Prostate gland (tissue), 2 donors: ENCODE data around the gene DMRTB1. TPM values are rescaled to one million over a fixed set of nuclear protein-coding genes. Genes with fewer than 3 reads are reported as not detected.

Experiments used
- DNase-seq: peaks from one replicate; pipeline ENCODE4 v3.0.0-alpha.2; 2019; ENCODE audit warnings: low spot score
- H3K27ac ChIP-seq, 2 donors: fragments of 200-600 bp; sonication (generic); 2 replicates each; pipeline ENCODE4 v1.5.1; 2017 to 2019
- H3K27me3 ChIP-seq: fragments of 200-600 bp; sonication (generic); replicated peaks from 2 replicates; pipeline ENCODE4 v1.5.1; 2019; ENCODE audit not compliant: insufficient read depth
- H3K36me3 ChIP-seq, 2 donors: fragments of 200-600 bp; sonication (generic); 1 replicate in 1 of 2; 2 replicates in 1 of 2; pipeline versions ENCODE4 v1.5.1 to v1.8.1; 2017 to 2019
- H3K4me1 ChIP-seq: fragments of 200-600 bp; sonication (generic); replicated peaks from 2 replicates; pipeline ENCODE4 v1.5.1; 2019
- H3K4me3 ChIP-seq, 2 donors: fragments of 200-600 bp; sonication (generic); 2 replicates each; pipeline ENCODE4 v1.5.1; 2017 to 2019
- H3K9me3 ChIP-seq: fragments of 200-600 bp; sonication (generic); 2 replicates; pipeline ENCODE4 v1.5.1; 2017
- POLR2A ChIP-seq: fragments of 450-650 bp; IDR thresholded peaks from one replicate; pipeline ENCODE4 v1.6.1; 2016; ENCODE audit warnings: antibody characterized with exemption, mild to moderate bottlenecking
- POLR2AphosphoS5 ChIP-seq: sonication (generic); formaldehyde crosslinking; IDR thresholded peaks from one replicate; pipeline ENCODE4 v1.6.1; 2017; ENCODE audit warnings: antibody characterized with exemption
- WGBS: methylation state at CpG from one replicate; pipeline ENCODE4 v1.1.5; 2018; 5-methylcytosine and 5-hydroxymethylcytosine counted together
- intact Hi-C: fragments of 100-400 bp; cut with DNase I; formaldehyde crosslinking; loops from one replicate; pipeline ENCODE4 v1.14.2; 2022
- total RNA-seq, 2 donors: library from RNA; depleted of rRNA; stranded (reverse); fragments of >200 nt; gene quantifications; one replicate each; pipeline ENCODE4 v1.1.0, GENCODE V29; 2016
- TF ChIP-seq, protein P1 (sequence below), 4 experiments: fragments of 200-600 bp in 2 of 4; fragments of 450-650 bp in 2 of 4; sonication (generic) in 2 of 4; IDR thresholded peaks; 1 replicate in 3 of 4; 2 replicates in 1 of 4; pipeline ENCODE4 v1.5.1; 2016 to 2019; ENCODE audit warnings: antibody characterized with exemption in 4 of 4, mild to moderate bottlenecking in 2 of 4, moderate library complexity in 2 of 4

Gene DMRTB1
- total RNA-seq, 2 donors from 2014 or later: 14.3 TPM; not detected in 1

DNA sequence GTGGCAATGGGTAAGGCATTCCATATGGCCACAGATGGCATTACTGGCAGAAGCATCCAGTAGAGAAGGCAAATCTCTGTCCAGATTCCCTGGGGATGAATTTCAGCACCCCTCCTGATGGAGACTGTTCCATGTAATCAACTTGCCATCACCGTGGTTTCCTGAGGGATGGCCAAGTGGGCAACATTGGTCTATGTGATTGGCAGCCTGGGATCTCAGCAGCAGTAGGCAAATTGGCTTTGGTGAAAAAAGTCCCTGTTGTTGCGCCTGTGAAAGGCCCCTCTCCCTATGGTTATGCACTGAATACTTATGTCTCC lies 19.3 kb downstream of the DMRTB1 start:
- Histone ChIP-seq H3K9me3 (no peaks in the 10 kb centered on the region), H3K4me1 (no peaks in the 10 kb centered on the region), H3K36me3 (no peaks in the 10 kb centered on the region), H3K4me3 (no peak overlapping the region), H3K27ac (no peak overlapping the region), H3K27me3 (no peaks in the 10 kb centered on the region)
- 93% methylated on average over 2 of the region's 2 CpGs for WGBS
- intact Hi-C loops: no loop called here
- DNase-seq: no peak
- TF ChIP-seq POLR2A: no peak
- TF ChIP-seq POLR2AphosphoS5: no peak
- TF ChIP-seq, protein P1, sequence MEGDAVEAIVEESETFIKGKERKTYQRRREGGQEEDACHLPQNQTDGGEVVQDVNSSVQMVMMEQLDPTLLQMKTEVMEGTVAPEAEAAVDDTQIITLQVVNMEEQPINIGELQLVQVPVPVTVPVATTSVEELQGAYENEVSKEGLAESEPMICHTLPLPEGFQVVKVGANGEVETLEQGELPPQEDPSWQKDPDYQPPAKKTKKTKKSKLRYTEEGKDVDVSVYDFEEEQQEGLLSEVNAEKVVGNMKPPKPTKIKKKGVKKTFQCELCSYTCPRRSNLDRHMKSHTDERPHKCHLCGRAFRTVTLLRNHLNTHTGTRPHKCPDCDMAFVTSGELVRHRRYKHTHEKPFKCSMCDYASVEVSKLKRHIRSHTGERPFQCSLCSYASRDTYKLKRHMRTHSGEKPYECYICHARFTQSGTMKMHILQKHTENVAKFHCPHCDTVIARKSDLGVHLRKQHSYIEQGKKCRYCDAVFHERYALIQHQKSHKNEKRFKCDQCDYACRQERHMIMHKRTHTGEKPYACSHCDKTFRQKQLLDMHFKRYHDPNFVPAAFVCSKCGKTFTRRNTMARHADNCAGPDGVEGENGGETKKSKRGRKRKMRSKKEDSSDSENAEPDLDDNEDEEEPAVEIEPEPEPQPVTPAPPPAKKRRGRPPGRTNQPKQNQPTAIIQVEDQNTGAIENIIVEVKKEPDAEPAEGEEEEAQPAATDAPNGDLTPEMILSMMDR (IDR thresholded peaks at IDR 0.05): no peak

DNA sequence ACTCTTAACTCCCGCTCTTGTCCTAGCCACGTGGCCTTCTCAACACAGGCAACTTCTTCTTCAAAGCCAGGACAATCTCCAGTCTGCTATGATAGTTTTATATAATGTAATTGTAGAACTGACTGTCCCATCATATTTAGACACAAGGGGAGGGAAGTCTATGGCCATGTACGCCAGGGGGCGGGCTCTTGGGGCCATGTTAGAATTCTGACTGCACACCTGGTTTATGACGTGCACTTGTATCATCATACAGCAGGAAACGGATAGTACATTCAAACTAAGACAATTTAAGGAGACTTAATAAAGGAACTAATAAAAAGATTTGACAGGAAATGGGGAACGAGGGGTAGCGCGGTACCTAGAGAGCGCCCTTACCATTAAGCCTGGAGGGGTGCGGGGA lies 21.5 kb downstream of the DMRTB1 start:
- DNase-seq: no peak
- Histone ChIP-seq H3K36me3 (no peaks in the 10 kb centered on the region), H3K4me3 (no peak overlapping the region), H3K27me3 (no peaks in the 10 kb centered on the region), H3K4me1 (no peaks in the 10 kb centered on the region), H3K9me3 (no peaks in the 10 kb centered on the region), H3K27ac (no peak overlapping the region)
- 88% methylated on average over 11 of the region's 11 CpGs for WGBS
- TF ChIP-seq, protein P1 (IDR thresholded peaks at IDR 0.05): no peak
- TF ChIP-seq POLR2A (no peak), POLR2AphosphoS5 (no peak)
- intact Hi-C loops: loop anchor here (10.0 kb wide), 1 partner anchor 354 kb away; the partner anchor contains the start of gene NDC1

DNA sequence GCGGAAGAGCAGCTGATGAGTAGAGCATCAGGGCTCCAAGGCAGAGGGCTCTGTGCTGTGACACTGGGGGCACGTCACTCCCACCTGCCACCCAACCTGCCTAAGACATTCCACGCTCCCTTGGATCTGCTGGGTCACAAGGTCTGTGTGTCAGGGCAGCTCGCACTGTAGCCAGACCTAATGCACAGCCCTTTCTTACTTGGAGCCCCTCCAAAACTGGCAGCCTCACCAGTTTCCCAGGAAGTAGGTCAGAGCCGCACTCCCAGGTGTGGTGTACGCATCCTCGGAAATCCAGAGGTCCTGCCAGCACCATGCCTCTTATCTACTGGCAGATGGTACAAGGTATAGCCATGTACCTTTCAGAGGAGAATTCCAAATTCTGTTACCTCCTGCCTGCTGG lies 22.3 kb downstream of the DMRTB1 start:
- 98% methylated on average over 7 of the region's 7 CpGs for WGBS
- no peak for DNase-seq
- TF ChIP-seq POLR2AphosphoS5 (no peak), POLR2A (no peak)
- TF ChIP-seq, protein P1 (IDR thresholded peaks at IDR 0.05): no peak
- H3K27me3 ChIP-seq: no peaks in the 10 kb centered on the region
- H3K4me3 ChIP-seq: no peak overlapping the region
- H3K4me1 ChIP-seq: no peaks in the 10 kb centered on the region
- no peaks in the 10 kb centered on the region for H3K9me3 ChIP-seq
- no peak overlapping the region for H3K27ac ChIP-seq
- intact Hi-C loops: loop anchor here (10.0 kb wide), 1 partner anchor 353 kb away; the partner anchor contains the start of gene NDC1
- H3K36me3 ChIP-seq: no peaks in the 10 kb centered on the region

DNA sequence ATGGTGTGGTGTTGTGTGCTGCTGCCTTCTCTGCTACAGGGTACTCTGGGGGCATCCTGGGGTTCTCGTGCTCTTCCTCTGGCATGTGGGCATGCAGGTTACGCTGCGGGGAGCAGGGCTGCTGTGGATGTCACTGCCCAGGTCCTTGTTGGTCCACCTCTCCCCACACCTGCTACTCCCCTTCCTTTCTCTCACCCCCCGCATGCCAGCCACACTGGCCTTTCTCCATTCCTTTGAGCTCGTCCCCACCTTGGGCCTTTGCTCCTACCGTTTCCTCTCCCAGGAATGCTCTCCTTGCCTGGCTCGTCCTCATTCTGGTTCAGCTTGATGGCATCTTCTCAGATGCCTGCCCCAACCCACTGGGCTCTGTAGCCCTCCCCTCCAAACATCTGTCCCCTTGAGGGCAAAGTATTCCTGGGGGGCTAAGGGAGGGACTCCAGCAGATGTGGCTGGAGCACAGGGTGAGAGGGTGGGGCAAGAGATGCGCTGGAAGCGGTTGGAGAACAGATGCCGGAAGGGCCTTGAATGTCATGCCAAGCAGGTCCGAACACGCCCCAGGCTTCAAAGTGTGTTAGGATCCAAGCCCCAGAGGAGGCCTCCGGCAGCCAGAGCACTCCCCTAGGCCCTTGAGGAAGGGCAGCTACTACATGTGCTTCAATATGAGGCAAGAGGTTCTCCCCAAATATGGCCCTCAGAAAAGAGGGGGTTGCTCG lies 23.4 kb downstream of the DMRTB1 start:
- H3K27me3 ChIP-seq: no peaks in the 10 kb centered on the region
- H3K4me3 ChIP-seq: no peak overlapping the region
- no peak overlapping the region for H3K27ac ChIP-seq
- no peak for TF ChIP-seq POLR2A
- TF ChIP-seq, protein P1 (IDR thresholded peaks at IDR 0.05): no peak
- TF ChIP-seq POLR2AphosphoS5: no peak
- H3K9me3 ChIP-seq: no peaks in the 10 kb centered on the region
- no peaks in the 10 kb centered on the region for H3K4me1 ChIP-seq
- no peak for DNase-seq
- no peaks in the 10 kb centered on the region for H3K36me3 ChIP-seq
- intact Hi-C loops: loop anchor here (10.0 kb wide), 1 partner anchor 352 kb away; the partner anchor contains the start of gene NDC1
- 74% methylated on average over 14 of the region's 14 CpGs for WGBS

DNA sequence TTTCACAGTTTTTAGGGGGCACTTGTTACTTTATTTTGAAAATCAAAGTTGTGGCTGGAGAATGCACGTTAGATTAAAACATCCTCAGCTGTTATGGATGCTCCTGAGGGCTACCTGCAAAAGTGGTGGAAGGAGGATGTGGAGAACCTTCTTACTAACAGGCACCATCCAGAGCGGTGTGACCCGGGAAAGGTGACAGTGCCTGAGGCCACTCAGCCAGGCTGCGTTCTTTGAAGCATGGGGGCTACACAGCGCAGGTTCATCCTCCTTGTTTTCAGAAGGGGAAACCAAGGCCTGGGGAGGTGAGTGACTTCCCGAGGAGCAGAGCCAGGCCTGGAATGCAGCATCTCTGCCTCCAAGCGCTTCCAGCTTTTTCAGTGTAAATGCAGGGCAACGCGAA lies 24.0 kb downstream of the DMRTB1 start:
- WGBS: 88% methylated on average over 9 of the region's 9 CpGs
- H3K27ac ChIP-seq: no peak overlapping the region
- H3K9me3 ChIP-seq: no peaks in the 10 kb centered on the region
- intact Hi-C loops: loop anchor here (10.0 kb wide), 1 partner anchor 352 kb away; the partner anchor contains the start of gene NDC1
- no peak overlapping the region for H3K4me3 ChIP-seq
- no peaks in the 10 kb centered on the region for H3K4me1 ChIP-seq
- no peak for DNase-seq
- TF ChIP-seq, protein P1 (IDR thresholded peaks at IDR 0.05): no peak
- TF ChIP-seq POLR2A (no peak), POLR2AphosphoS5 (no peak)
- H3K36me3 ChIP-seq: no peaks in the 10 kb centered on the region
- H3K27me3 ChIP-seq: no peaks in the 10 kb centered on the region
